ENCODE results near the gene HOXB4. TPM values are rescaled to one million over a fixed set of nuclear protein-coding genes. Genes with fewer than 3 reads are reported as not detected.

HOXB4 gene
- polyA plus RNA-seq (2012; ENCODE audit: insufficient read length, low read depth) = not detected

DNA sequence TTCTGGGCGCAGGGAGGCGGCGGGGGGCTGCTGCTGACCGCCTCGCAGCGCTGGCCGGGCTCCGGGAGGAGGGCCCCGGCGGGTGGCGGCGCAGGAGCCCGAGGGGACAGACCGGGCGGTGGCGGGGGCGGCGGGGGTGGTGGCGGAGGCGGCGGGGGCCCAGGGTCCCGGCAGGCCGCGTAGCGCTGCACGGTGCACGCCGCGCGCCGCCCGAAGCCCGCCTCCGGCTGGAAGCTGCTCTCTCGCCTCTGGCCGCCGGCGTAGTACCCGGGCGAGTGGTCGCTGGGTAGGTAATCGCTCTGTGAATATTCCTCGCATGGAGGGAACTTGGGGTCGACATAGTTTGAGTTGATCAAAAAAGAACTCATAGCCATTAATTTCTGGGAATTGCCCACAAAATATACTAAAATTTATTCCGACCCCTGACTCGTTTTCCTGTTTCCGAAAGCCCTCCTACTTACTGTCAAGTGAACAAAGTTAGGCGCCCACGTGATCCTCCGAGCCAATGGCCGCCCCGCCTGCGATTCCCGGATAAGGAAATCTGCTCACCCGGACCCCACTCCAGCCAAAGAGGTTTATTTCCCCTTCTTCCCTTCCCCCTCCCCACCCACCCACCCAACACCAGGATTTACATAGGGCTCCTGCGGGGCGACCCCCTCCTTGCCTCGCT, at the start of gene HOXB4:
TSS of gene HOXB4 (minus strand) at position 405 of the 670 bp plus-strand sequence. CDS start at position 374, 31 bp downstream.
- no peak for TF ChIP-seq FOXP2 (optimal IDR thresholded peaks at IDR 0.05; ENCODE audit: borderline replicate concordance, extremely low read depth, extremely low read length, insufficient read depth)
- no peak for TF ChIP-seq TAF1 (IDR thresholded peaks at IDR 0.05; ENCODE audit: borderline replicate concordance, insufficient read depth, low read length)
- no peak for TF ChIP-seq SIN3A (IDR thresholded peaks at IDR 0.05; ENCODE audit: borderline replicate concordance, insufficient read depth, low read length)
- no peak for TF ChIP-seq POLR2AphosphoS5 (IDR thresholded peaks at IDR 0.05; ENCODE audit: low read depth, low read length)
- TF ChIP-seq, protein P1, sequence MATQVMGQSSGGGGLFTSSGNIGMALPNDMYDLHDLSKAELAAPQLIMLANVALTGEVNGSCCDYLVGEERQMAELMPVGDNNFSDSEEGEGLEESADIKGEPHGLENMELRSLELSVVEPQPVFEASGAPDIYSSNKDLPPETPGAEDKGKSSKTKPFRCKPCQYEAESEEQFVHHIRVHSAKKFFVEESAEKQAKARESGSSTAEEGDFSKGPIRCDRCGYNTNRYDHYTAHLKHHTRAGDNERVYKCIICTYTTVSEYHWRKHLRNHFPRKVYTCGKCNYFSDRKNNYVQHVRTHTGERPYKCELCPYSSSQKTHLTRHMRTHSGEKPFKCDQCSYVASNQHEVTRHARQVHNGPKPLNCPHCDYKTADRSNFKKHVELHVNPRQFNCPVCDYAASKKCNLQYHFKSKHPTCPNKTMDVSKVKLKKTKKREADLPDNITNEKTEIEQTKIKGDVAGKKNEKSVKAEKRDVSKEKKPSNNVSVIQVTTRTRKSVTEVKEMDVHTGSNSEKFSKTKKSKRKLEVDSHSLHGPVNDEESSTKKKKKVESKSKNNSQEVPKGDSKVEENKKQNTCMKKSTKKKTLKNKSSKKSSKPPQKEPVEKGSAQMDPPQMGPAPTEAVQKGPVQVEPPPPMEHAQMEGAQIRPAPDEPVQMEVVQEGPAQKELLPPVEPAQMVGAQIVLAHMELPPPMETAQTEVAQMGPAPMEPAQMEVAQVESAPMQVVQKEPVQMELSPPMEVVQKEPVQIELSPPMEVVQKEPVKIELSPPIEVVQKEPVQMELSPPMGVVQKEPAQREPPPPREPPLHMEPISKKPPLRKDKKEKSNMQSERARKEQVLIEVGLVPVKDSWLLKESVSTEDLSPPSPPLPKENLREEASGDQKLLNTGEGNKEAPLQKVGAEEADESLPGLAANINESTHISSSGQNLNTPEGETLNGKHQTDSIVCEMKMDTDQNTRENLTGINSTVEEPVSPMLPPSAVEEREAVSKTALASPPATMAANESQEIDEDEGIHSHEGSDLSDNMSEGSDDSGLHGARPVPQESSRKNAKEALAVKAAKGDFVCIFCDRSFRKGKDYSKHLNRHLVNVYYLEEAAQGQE (IDR thresholded peaks at IDR 0.05; ENCODE audit: insufficient read depth in 1 of 2, low read depth in 2 of 2, low read length in 2 of 2) = no peak

DNA sequence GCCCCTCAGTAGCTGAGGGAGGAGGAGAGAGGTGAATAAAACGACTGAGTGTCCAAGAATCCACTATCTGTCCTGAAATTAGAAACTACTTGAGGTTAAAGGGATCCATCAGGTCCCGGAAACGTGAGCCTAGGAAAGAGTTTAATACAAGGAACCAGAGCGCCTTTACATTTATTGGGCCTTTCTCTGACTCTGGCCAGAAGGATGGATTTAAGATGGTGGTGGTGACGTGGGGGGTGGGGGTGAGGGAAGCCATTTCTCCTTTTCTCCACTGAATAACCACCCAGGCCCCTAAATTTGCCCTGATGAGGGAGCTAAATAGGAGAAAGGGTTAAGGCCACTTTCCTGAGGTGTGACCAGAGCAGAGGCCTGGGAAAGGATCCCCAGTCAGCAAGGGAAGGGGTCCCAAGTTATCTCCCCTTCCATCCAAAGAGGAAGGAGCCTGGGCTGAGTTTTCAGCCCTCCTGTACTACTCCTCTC, 49.0 kb upstream of the HOXB4 start:
- TF ChIP-seq POLR2AphosphoS5 (IDR thresholded peaks at IDR 0.05; ENCODE audit: low read depth, low read length) (no peak), FOXP2 (optimal IDR thresholded peaks at IDR 0.05; ENCODE audit: borderline replicate concordance, extremely low read depth, extremely low read length, insufficient read depth) (no peak), TAF1 (IDR thresholded peaks at IDR 0.05; ENCODE audit: borderline replicate concordance, insufficient read depth, low read length) (no peak), SIN3A (IDR thresholded peaks at IDR 0.05; ENCODE audit: borderline replicate concordance, insufficient read depth, low read length) (no peak)
- TF ChIP-seq, protein P1 (IDR thresholded peaks at IDR 0.05; ENCODE audit: insufficient read depth in 1 of 2, low read depth in 2 of 2, low read length in 2 of 2) = no peak

DNA sequence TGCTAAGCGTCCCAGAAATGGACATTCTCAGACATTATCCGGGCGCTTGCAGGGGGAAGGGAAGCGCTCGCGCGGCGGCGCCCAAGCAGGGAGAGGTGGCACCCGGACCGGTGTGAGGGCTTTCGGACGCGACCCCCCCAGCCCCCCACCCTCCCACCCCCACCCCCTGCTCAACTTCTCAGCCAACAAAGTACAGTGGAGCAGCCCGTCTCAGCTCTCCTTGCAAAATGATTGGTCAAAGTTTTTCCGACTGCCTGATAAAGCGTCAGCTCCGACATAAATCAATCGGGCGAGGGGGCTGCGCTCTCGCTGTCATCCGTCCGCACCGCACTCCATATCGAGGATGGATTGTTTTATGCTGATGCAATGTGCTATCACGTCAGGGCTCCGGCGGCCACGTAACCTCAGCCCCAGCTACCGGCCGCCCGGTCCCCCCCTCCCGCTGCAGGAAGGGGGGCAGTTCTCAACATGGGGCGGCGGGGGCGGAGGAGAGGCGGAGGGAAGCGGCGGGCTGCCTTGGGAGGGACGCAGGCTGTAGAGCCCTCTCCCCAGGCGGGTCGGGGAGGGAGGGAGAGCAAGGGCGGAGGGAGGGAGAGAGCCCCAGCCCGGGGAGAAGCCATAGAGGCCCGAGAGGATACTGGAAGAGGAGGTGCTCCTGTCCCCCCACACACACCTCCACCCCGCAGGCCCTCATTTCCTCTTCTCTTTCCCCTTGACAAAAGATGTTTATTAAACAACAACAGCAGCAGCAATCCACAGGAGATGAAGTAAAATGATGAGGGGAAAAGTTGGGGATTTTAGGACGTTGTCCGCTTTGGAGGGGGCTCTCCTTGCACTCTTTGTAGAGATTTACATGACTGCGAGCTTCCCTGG, 48.3 kb upstream of the HOXB4 start, which contains the start of gene HOXB9:
TSS of gene HOXB9 (minus strand) at position 114 of the 873 bp plus-strand sequence. CDS start at position 25, 89 bp downstream.
- no peak for TF ChIP-seq FOXP2 (optimal IDR thresholded peaks at IDR 0.05; ENCODE audit: borderline replicate concordance, extremely low read depth, extremely low read length, insufficient read depth)
- no peak for TF ChIP-seq POLR2AphosphoS5 (IDR thresholded peaks at IDR 0.05; ENCODE audit: low read depth, low read length)
- TF ChIP-seq SIN3A (IDR thresholded peaks at IDR 0.05; ENCODE audit: borderline replicate concordance, insufficient read depth, low read length) = no peak
- no peak for TF ChIP-seq TAF1 (IDR thresholded peaks at IDR 0.05; ENCODE audit: borderline replicate concordance, insufficient read depth, low read length)
- TF ChIP-seq, protein P1 (IDR thresholded peaks at IDR 0.05; ENCODE audit: insufficient read depth in 1 of 2, low read depth in 2 of 2, low read length in 2 of 2) = no peak

DNA sequence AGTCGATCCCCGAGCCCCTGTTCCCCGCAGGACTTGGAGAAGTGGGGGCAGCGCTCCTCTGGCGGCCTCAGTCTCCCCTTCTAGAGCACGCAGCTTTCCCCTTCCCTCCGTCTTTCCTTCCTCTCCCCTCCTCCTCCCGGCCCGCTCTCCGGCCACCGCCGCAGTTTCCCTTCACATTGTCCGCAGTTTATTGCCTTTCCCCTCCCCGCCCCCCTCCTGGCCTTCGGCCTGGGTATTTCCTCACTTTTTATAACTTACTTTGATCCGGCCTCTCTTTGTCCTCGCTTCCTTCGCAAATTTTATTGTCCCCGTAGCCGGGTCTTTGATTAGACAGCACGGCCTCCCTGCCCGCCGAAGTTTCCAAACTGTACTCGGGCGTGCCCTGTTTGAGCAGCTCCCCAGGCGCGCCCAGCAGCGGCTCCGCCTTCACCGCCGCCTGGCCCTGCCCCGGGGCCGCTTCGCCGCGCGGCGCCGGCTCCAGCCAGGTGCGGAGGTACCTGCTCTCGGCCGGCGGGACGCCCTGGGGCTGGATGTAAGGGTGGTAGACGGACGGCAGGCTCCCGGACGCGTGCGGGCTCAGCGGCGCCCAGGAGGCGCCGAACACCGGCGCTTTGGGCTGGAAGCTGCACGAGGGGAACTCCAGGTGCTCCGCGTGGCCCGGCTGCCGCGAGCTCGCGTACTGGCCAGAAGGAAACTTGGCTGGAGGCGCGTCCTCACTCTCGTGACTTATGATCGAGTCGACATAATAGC, 47.5 kb upstream of the HOXB4 start:
- TF ChIP-seq FOXP2 (optimal IDR thresholded peaks at IDR 0.05; ENCODE audit: borderline replicate concordance, extremely low read depth, extremely low read length, insufficient read depth) (no peak), POLR2AphosphoS5 (IDR thresholded peaks at IDR 0.05; ENCODE audit: low read depth, low read length) (no peak)
